Cardiac fibroblast (primary cell): ENCODE results near the gene ANKRD29.

Experiments used
- DNase-seq, 2 donors: peaks; one replicate each; pipeline versions ENCODE4 v3.0.0 to v3.0.0-alpha.2; 2010; ENCODE audit warnings: low read depth in 2 of 2
- H3K4me3 ChIP-seq, 2 donors: replicated peaks in 1 of 2; 1 replicate in 1 of 2; 2 replicates in 1 of 2; pipeline ENCODE4 v1.5.1; 2011; ENCODE audit warnings: low read depth in 2 of 2, low read length in 2 of 2, mild to moderate bottlenecking in 2 of 2, moderate library complexity in 1 of 2
- TF ChIP-seq, protein P1 (sequence below): IDR thresholded peaks from one replicate; pipeline ENCODE4 v1.5.1; 2011; ENCODE audit warnings: low read depth, mild to moderate bottlenecking, low read length, inconsistent platforms

Gene ANKRD29

DNA sequence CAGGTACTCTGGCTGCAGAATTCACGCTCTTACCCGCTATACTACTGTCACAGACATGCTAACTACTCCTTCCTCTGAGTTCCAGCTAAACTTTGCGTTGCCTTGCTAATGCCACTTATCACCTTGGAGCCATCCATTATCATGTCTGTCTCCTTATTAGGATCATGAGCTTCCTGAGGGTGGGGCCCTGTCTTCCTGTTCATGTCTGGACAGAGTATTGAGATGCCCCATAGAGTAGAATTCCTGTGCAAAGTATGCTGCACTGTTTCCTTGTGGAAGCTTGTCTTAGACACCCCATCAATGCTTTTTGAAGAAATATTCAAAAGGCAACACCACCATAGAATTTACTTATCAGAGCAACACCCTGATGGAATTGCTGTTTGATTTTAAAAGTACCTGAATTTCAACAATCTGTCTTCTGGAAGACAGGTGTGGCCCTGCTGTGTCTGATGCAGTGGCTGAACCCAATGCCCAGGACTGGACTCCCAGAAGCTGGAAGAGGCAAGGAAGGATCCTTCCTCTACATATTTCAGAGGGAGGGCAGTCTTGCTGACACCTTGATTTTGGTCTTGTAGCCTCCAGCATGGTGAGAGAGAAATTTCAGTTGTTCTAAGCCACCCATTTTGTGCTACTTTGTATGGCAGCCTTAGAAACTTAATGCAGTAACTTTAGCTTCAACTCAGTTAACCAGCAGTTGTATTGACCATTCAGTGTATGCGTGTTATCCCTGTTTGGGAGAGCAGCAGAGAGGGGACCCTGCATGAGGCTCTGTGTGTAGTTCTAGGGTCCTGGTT, 32.1 kb upstream of the ANKRD29 start:
- no peak for DNase-seq
- TF ChIP-seq, protein P1, sequence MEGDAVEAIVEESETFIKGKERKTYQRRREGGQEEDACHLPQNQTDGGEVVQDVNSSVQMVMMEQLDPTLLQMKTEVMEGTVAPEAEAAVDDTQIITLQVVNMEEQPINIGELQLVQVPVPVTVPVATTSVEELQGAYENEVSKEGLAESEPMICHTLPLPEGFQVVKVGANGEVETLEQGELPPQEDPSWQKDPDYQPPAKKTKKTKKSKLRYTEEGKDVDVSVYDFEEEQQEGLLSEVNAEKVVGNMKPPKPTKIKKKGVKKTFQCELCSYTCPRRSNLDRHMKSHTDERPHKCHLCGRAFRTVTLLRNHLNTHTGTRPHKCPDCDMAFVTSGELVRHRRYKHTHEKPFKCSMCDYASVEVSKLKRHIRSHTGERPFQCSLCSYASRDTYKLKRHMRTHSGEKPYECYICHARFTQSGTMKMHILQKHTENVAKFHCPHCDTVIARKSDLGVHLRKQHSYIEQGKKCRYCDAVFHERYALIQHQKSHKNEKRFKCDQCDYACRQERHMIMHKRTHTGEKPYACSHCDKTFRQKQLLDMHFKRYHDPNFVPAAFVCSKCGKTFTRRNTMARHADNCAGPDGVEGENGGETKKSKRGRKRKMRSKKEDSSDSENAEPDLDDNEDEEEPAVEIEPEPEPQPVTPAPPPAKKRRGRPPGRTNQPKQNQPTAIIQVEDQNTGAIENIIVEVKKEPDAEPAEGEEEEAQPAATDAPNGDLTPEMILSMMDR, result no peak
- H3K4me3 ChIP-seq, result no peak overlapping the region

DNA sequence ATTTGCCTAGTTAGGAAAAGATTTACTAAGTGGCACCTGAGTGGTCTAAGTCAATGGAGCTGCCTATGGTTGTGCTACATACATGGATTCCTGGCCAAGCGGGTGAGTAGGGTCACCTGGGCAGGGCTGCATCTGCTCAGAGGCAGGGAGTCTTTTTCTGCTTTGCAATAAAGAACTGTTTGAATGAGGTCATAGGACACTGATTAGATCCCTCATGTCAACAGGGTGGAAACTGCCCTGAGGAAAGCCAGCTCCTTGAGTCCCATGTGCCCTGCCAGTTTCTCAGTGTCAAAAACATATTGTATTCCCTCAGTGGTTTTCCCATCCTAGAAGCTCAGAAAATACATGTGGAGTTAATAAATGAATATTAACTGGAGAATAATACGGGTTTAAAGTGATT, 31.1 kb upstream of the ANKRD29 start:
- TF ChIP-seq, protein P1, result no peak
- DNase-seq, result no peak
- H3K4me3 ChIP-seq, result no peak overlapping the region

DNA sequence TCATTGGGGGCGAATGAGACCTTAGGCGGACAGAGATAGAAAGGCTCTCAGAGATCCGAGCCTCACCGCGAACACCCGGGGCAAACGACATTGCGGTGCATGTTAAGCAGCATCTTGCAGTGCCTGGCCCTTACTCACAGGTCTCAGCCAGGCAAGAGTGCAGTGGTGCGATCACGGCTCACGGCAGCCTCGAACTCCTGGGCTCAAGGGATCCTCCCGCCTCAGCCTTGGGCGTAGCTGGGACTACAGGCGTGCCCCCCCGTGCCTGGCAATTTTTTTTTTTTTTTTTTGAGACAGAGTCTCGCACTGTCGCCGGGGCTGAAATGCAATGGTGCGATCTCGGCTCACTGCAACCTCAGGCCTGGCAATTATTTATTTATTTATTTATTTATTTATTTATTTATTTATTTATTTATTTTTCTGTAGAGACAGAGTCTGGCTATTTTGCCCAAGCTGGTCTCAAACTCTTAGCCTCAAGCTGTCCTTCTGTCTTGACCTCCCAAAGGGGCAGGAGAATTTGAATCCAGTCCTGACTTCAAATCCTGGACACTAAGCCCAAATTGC, 27.9 kb upstream of the ANKRD29 start:
- DNase-seq, result no peak
- TF ChIP-seq, protein P1, result no peak
- H3K4me3 ChIP-seq, result no peak overlapping the region

DNA sequence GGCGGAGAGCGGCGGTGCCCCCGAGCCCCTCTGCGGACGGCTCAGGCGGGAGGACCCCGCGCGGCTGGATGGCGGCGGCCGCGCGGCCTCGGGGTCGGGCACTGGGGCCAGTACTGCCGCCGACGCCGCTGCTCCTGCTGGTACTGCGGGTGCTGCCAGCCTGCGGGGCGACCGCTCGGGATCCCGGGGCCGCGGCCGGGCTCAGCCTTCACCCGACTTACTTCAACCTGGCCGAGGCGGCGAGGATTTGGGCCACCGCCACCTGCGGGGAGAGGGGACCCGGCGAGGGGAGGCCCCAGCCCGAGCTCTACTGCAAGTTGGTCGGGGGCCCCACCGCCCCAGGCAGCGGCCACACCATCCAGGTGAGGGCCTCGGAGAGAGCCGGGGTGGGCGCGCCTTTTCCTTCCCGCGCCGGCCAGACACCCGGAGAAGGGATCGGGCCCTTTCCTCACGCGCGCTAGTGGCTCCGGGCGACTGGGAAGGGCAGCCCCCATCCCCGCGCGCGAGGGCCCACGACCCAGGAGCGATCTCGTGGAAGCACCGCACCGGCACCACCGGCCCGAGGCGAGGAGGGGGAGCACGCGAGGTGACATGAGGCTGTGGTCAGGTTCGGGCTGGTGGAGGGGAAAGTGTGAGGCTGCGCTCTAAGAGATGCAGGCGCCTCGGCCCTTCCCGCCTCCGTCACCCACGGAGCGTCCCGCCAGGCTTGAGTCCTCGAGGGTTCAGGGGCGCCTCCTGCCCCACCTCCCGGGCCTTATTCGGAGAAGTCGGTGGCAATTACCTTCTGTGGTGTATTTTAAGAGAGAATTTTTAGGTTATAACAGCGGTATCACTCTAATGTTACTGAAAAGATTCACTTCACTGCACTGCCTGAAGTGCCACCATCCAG, 27.1 kb upstream of the ANKRD29 start:
- no peak for DNase-seq
- TF ChIP-seq, protein P1, result no peak
- peak overlapping the region; percentile 40 to 47 for H3K4me3 ChIP-seq

DNA sequence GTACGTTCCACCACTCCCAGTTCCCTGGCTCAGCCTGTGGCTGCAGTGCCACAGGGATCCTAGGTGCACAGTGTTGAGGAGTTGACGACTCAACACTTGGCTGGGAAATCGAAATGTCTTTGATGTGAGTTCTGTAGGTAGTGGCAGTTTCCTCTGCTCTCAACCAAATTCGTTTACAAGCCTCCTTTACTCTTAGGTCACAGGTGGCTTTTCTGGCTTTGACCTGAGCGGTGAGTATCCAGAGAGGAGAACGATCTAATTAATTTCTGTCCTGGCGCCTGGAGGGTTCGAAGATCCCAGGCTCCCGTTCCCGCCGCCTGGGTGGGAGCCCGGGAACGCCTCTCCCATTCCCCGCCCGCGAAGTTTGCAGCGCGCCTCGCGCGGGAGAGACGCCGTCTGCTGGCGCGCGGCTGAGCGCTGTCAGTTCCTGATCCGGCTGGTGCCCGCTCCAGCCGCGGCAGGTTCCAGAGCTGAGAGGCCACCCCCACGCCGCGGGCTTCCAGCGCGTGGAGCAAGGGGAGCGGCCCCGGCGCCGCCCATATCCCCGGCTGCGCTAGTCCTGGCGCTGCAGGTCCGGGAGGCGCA, 26.4 kb upstream of the ANKRD29 start, which contains the start of gene LAMA3:
TSS of gene LAMA3 (plus strand) at position 423 of the 585 bp plus-strand sequence. CDS start 231 bp downstream, outside the sequence.
- peak within 1 kb of the TSS; percentile 40 to 47 for H3K4me3 ChIP-seq
- TF ChIP-seq, protein P1, result peak; percentile 13
- peak; percentile 24 to 35 for DNase-seq

DNA sequence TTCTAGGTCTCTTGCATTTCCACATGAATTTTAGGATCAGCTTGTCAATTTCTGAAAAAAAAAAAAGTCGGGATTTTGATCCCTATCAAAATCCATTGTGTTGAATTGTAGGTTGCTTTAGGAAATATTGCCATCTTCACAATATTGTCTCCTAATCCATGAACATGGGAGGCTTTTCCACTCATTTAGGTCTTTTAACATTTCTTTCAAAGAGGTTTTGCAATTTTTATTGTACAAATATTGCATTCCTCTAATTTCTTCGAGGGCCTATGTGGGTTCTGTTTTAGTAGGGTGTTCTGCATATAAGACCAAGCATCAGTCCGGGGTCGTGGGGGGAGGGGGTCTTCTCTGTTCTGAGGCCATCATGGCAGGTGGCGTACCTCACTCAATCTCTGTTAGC, 25.8 kb upstream of the ANKRD29 start:
- TF ChIP-seq, protein P1, result no peak
- no peak for DNase-seq
- no peak overlapping the region for H3K4me3 ChIP-seq
